GM21786 (cell line): Measurements from ENCODE around the gene CLEC10A.
"Not testable (repeated sequence)": the region's sequence is repeated elsewhere in the genome, so short reads cannot be mapped to it uniquely, and the experiment has no call there.

Experiments
- ATAC-seq: cut with Tn5 transposase; IDR thresholded peaks from one replicate; pipeline ENCODE4 v1.9.1; 2021; ENCODE audit not compliant: unreplicated experiment

Gene CLEC10A

GRCh38 chr17:7108981-7109380, 28.9 kb upstream of the CLEC10A start:
- ATAC-seq = no peak

GRCh38 chr17:7108560-7108925, 28.5 kb upstream of the CLEC10A start:
- no peak for ATAC-seq

DNA sequence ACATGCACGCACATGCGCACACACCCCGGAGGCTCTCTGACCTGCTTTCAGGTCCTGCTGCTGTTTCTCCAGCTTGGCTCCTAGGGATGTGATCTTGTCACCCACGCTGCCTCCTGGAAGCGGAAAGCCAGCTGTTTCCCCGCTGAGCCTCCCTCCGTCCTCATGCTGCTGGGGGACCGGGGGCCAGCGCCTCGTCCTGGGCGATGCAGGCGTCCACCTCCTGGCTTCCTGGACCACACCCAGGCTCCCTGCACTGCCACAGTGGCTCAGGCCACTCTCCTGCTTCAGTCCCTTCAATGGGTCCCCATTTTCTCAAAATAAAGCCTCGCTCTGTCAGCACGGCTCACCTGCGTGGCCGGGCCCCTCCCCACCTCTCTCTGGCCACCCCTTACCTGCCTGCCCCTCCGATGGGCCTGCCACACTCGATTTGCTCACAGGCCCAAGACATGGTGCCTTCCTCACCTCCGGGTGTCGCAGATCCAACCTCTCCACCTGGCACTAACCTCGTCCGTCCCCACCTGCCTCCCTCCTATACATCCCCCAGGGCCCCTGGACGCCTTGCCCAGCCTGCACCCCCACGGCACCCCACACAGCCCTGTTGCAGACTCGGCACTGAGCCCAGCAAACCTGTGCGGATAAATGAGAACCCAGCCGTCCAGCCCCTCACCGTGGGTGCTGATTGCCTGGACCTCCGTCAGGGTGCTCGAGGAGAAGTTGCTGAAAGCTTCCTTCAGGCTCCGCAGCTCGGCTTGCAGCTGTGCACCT, 27.9 kb upstream of the CLEC10A start:
- ATAC-seq = no peak

GRCh38 chr17:7107012-7107754, 27.1 kb upstream of the CLEC10A start:
- ATAC-seq = no peak

- ATAC-seq = no peak
Measured at GRCh38 chr17:7102421-7102820, 22.4 kb upstream of the CLEC10A start.

- ATAC-seq = no peak
Measured at GRCh38 chr17:7101531-7101930, 21.5 kb upstream of the CLEC10A start.

DNA sequence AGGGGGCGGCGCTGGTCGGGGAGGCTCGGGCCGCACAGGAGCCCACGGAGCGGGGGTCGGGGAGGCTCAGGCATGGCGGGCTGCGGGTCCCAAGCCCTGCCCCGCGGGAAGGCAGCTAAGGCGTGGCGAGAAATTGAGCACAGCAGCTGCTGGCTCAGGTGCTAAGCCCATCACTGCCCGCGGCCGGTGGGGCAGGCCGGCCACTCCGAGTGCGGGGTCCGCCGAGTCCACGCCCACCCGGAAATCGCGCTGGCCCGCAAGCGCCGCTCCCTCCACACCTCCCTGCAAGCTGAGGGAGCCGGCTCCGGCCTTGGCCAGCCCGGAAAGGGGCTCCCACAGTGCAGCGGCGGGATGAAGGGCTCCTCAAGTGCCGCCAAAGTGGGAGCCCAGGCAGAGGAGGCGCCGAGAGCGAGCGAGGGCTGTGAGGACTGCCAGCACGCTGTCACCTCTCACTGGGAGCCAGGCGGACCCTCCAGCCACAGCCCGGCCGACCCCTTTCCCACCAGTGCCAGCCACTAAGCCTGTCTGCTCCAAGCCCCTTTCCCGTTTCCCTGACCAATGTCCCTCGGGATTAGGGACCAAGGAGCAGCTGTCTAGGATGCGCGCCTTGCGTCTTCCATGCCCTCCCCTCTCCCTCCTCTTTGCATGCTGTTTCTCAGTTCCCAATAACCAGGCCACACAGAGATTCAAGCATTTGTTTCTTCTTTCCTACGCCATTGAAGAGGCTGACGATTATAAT, 20.8 kb upstream of the CLEC10A start:
- ATAC-seq = not testable (repeated sequence)

DNA sequence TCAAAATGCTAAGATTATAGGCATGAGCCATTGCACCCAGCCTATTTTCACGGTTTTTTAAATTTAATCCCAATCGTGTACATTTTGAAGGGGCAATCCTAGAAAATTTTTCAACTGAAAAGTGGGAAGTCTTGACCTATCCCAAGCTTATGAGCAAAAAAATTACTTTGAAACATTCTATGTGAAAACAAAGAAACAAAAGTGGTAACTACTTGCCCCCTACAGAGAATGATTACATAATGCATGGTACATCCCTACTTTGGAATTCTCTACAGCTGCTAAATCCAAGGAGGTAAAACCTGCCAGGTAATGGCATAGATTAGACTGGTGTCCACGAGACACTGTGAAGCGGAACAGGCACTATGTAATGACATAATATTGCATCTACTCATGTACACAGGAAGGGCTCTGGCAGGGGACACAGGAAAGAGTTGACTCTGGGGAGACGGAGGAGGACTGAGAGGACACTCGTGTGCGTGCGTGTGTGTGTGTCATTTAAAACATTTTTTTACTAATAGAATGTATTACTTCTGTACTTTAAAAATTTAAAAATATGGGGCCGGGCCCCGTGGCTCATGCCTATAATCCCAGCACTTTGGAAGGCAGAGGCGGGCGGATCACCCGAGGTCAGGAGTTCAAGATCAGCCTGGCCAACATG, 18.9 kb upstream of the CLEC10A start:
- ATAC-seq = no peak

- ATAC-seq = no peak
Measured at GRCh38 chr17:7097940-7098339, 17.9 kb upstream of the CLEC10A start.

- ATAC-seq = no peak
Measured at GRCh38 chr17:7095625-7096024, 15.6 kb upstream of the CLEC10A start.

DNA sequence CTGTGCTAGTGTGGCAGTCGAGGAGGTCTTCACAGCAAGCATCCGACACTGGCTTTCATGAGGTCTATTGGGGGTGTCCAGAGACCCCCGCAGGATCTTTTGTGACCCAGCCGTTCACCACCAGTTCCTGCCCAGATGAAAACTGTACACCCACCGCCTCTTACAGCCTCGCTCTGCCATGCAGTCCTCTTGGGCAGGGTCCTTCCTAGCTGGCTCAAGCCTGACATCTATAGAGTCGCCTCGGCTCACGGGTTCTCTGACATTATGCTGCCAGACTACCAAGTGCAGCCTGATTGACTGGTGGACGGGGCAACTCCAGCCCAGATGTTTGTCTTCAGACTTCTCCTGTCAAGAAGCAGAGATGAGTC, 14.6 kb upstream of the CLEC10A start:
- no peak for ATAC-seq

- not testable (repeated sequence) for ATAC-seq
Measured at GRCh38 chr17:7091311-7092005, 11.4 kb upstream of the CLEC10A start.

DNA sequence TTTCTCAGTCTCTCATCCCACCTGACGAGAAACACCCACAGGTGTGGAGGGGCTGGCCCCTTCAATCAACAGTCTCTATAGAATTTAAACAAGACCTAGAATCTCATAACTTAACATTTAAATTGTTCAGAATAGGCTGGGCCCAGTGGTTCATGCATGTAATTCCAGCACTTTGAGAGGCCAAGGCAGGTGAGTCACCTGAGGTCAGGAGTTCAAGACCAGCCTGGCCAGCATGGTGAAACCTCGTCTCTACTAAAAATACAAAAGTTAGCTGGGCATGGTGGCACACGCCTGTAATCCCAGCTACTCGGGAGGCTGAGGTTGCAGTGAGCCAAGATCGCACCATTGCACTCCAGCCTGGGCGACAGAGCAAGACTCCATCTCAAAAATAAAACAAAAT, 9.5 kb upstream of the CLEC10A start:
- ATAC-seq = not testable (repeated sequence)

DNA sequence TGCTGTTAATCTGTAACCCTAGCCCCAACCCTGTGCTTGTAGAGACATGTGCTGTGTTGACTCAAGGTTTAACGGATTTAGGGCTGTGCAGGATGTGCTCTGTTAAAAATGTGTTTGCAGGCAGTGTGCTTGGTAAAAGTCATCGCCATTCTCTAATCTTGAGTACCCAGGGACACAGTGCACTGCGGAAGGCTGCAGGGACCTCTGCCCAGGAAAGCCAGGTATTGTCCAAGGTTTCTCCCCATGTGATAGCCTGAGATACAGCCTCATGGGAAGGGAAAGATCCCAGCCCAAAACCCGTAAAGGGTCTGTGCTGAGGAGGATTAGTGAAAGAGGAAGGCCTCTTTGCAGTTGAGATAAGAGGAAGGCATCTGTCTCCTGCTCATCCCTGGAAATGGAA, 8.4 kb upstream of the CLEC10A start:
- ATAC-seq = not testable (repeated sequence)

DNA sequence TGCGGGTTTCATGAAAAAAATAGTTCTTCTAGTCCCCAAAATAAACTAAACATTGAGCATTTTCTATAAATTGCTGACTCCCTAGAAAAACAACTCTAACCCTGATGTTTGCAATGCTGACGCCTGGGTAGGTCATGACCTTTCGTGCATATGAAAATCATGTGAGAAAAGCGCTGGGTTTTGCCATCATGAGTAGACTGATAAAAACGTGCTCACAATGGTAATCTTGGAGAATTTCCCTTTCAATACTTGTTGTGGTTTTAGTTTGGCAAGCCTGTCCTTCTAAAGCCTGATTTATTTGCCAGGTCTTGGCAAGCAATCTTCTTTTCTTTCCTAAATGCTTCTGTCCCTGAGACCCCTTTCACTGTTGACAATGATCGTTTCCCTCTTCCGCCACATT, 4.0 kb upstream of the CLEC10A start:
- ATAC-seq = no peak

DNA sequence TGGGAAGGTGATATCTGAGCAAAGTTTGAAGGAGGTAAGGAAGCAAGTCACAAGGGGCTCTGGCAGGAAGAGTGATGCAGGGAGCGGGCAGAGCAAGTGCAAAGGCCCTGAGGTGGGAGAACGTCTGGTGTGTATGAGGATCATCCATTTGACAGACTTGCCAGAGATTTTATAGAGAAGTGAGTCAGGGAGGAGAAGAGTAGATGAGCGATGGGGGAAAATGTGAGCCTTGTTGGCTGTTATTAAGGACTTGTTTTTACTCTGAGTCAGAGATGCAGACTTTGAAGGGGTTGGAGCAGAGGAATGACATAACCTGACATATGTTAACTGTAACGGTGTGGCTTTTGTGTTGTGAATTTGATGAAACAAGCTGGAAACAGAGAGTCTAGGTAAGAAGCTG, 3.5 kb upstream of the CLEC10A start:
- ATAC-seq = no peak

DNA sequence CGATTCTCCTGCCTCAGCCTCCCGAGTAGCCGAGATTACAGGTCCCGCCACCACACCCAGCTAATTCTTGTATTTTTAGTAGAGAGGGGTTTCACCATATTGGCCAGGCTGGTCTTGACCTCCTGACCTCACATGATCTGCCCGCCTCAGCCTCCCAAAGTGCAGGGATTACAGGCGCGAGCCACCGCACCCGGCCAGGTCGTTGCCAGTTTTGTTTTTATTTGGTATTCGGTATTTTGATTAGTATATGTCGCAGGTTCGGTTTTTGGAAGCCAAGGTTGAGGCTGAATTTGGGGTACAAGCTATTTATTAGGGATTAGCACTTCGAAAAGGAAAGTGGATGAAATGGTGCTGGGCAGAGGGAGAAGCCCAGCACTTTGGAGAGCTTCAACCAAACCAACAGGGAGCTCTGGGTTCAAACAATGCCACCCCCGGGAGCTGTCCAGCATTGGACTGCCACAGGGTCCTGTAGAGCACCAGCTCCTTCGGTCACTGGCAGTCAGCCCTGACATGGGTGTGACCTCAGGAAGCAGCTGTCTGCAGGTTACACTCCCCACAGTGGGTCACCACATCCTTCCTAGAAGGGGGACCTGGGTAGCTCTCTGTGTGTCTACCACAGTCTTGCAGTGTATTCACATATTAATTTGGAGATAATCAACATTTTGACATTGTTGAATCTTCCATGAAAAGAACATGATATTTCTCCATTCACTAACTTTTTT, 1.5 kb upstream of the CLEC10A start:
- no peak for ATAC-seq

DNA sequence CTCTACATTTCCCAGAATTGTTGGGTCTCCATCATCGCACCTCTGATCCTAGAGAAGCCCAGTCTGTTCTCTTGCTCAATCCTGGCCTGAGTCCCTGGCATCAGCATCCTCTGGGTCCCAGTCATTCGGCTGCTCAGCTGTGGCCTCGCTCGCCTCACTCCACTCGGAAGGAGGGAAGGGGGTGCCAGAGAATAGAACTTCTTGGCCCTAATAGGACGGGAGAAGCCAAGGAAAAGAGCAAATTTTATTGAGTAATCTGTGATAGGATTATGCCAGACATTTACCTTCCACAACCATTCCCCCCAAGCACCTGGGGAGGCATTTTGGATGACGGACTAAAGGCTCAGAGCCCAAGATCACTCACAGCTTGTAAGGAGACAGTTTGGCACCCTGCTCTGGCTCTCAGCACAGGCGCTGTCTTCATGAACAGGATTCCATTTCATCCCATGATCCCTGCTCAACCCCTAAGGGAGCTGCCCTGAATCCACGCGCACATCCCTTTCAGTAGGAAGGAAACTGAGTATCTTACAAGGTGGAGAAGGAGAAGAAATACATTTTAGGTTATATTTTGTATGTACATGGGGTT, 498 bp upstream of the CLEC10A start:
- ATAC-seq = no peak

DNA sequence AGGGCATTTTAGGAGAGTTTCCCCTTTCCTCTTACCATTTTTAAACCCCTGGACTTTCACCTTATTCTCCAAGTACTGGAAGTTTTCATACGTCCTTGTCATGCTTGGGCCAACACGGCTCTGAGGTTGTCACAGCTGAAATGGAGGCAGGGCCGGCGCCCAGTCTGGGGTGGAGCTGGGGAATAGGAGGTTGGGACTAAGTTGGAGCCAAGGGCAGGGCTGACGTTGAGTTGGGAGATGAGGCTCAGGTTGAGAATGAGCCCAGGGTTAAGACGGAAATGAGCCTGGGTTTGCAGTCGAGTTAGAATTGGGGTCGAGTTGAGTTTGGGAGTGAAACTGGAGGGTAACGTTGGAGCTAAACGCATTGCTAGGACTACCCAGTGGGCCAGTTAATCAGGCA, 1.3 kb downstream of the CLEC10A start:
- ATAC-seq = no peak
